ENCODE results near the gene ZGPAT. TPM values are rescaled to one million over a fixed set of nuclear protein-coding genes. Genes with fewer than 3 reads are reported as not detected.

ZGPAT gene
- total and polyA plus RNA-seq, 2 donors (not counting 3 experiments of a cell fraction or from before 2014, with no cell fraction given): 23.1 to 29.3 TPM

- no peak overlapping the region for H3K4me2 ChIP-seq (ENCODE audit: insufficient read depth, low read length)
- no peak overlapping the region for H3K9ac ChIP-seq (replicated peaks; ENCODE audit: extremely low read depth, insufficient read depth, low read length)
- no peaks in the 10 kb centered on the region for H3K9me3 ChIP-seq (replicated peaks; ENCODE audit: control insufficient read depth, insufficient read depth, low read length)
- no peaks in the 10 kb centered on the region for H3K36me3 ChIP-seq (ENCODE audit: control insufficient read depth in 2 of 2, extremely low read depth in 1 of 2, insufficient read depth in 2 of 2, low read length in 2 of 2)
- no TSS peak for BruUV-seq (replicated peaks)
- ChIA-PET CTCF (interaction anchor here (3.3 kb wide), 1 partner anchor 83 kb away, joined by 11 read pairs; the partner anchor contains the start of gene TPD52L2), POLR2A (no interaction called here)
- TF ChIP-seq CTCF (IDR thresholded peaks at IDR 0.05; ENCODE audit: extremely low read depth in 1 of 2, insufficient read depth in 1 of 2, low read depth in 1 of 2, low read length in 2 of 2) (no peak), GATA2 (IDR thresholded peaks at IDR 0.05; ENCODE audit: insufficient read depth, insufficient read length, low read depth, low read length) (no peak), MAX (IDR thresholded peaks at IDR 0.05; ENCODE audit: insufficient read depth, insufficient read length) (no peak), MYC (IDR thresholded peaks at IDR 0.05; ENCODE audit: low read depth, low read length) (no peak), POLR2AphosphoS5 (IDR thresholded peaks at IDR 0.05; ENCODE audit: insufficient read depth, low read depth, low read length) (no peak), JUN (IDR thresholded peaks at IDR 0.05; ENCODE audit: borderline replicate concordance, insufficient read depth, insufficient read length, low read depth) (no peak), POLR2A (IDR thresholded peaks at IDR 0.05; ENCODE audit: low read depth, low read length) (no peak), EZH2 (IDR thresholded peaks at IDR 0.05; ENCODE audit: borderline replicate concordance, low read depth, low read length, severe bottlenecking) (no peak), FOS (IDR thresholded peaks at IDR 0.05; ENCODE audit: borderline replicate concordance, insufficient read depth, low read length) (no peak)
- FAIRE-seq (no peak), DNase-seq (ENCODE audit: low read depth, low spot score) (no peak)
- H3K27me3 ChIP-seq (ENCODE audit: control insufficient read depth in 2 of 2, insufficient read depth in 2 of 2, low read length in 2 of 2): no peaks in the 10 kb centered on the region
- no peaks in the 10 kb centered on the region for H3K4me1 ChIP-seq (ENCODE audit: control insufficient read depth, extremely low read depth, insufficient read depth, low read length)
- no peak overlapping the region for H3K27ac ChIP-seq (ENCODE audit: insufficient read depth, low read depth, low read length)
- H4K20me1 ChIP-seq (replicated peaks; ENCODE audit: control insufficient read depth, extremely low read depth, insufficient read depth, low read length): no peaks in the 10 kb centered on the region
- no peaks in the 10 kb centered on the region for H3K79me2 ChIP-seq (ENCODE audit: control insufficient read depth, insufficient read depth, low read length)
- dilution Hi-C loops (cut with MboI; ENCODE audit: extremely low pct_ligation_motif_present, low sequenced_read_pairs): no loop called here
- H3K4me3 ChIP-seq (replicated peaks in 1 of 3; ENCODE audit: insufficient read depth in 1 of 3, low read depth in 1 of 3, low read length in 3 of 3): no peak overlapping the region
- H3K9me1 ChIP-seq (replicated peaks; ENCODE audit: control insufficient read depth, extremely low read depth, insufficient read depth, low read length): no peaks in the 10 kb centered on the region
- intact Hi-C loops (cut with micrococcal nuclease): no loop called here
- H2AFZ ChIP-seq (ENCODE audit: low read depth, low read length): no peak overlapping the region
Measured at GRCh38 chr20:63782051-63782471, 74.2 kb downstream of the ZGPAT start.
